Nephron (organoid): ENCODE results near the gene KATNAL1.

Experiments used
- H3K27ac Mint-ChIP-seq, 3 experiments: 2 replicates each; pipeline ENCODE4 v1.8.0; 2020; ENCODE audit warnings: mixed read lengths in 3 of 3, mild to moderate bottlenecking in 2 of 3, moderate library complexity in 1 of 3
- H3K27me3 Mint-ChIP-seq: 2 replicates; pipeline ENCODE4 v1.8.0; 2021; ENCODE audit warnings: low read depth, mild to moderate bottlenecking, moderate library complexity, mixed read lengths
- H3K36me3 Mint-ChIP-seq: 2 replicates; pipeline ENCODE4 v1.8.0; 2020; ENCODE audit warnings: low read depth, mixed read lengths
- H3K4me1 Mint-ChIP-seq: 2 replicates; pipeline ENCODE4 v1.8.0; 2020; ENCODE audit warnings: mixed read lengths
- H3K4me3 Mint-ChIP-seq, 3 experiments: 2 replicates each; pipeline ENCODE4 v1.8.0; 2020; ENCODE audit warnings: mild to moderate bottlenecking in 3 of 3, mixed read lengths in 3 of 3, moderate library complexity in 2 of 3
- H3K9me3 Mint-ChIP-seq: 2 replicates; pipeline ENCODE4 v1.8.0; 2020; ENCODE audit warnings: mixed read lengths
- TF ChIP-seq, protein P1 (sequence below), 3 experiments: fragments of 200-600 bp; sonication (generic); IDR thresholded peaks; one replicate each; pipeline ENCODE4 v1.5.0; 2021; ENCODE audit warnings: antibody characterized with exemption in 3 of 3; ENCODE audit not compliant: unreplicated experiment in 3 of 3

The KATNAL1 gene

DNA sequence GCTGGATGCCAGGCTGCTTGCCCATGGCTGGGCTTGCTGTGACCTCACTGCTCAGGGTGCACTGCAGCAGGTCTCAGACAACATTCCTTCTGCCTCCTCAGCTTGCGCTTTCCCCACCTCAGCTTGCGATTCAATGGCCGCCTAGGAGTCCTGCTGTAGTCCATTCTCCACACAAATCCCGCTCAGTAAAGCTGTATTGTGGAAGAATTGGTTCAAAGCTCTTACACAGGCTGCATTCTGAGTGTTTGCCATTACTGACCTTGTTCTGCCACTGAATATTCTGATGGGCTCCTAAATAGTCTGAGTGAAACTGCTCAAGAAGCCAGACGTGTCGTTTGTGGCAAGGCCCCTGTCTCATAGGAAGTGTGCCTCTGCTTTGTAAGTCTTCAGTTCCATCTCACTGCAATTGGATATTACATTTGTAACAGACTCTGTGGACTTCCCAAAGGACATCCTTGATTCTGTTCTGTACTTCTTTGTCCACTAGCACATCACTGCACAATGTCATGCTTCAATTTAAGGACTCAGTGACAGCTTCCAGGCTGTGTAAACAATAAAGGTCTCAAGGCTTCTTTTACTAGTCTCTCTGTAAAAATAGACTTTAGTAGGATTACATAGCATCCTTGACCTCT lies 49.8 kb downstream of the KATNAL1 start:
- Mint-ChIP-seq H3K9me3 (peaks cover 9% of the 10 kb centered on the region), H3K4me1 (peaks cover 19% of the 10 kb centered on the region), H3K27ac (peak overlapping the region; percentile 43 to 85 (median 47)), H3K27me3 (no peaks in the 10 kb centered on the region), H3K36me3 (peaks cover 40% of the 10 kb centered on the region), H3K4me3 (no peak overlapping the region)
- TF ChIP-seq, protein P1, sequence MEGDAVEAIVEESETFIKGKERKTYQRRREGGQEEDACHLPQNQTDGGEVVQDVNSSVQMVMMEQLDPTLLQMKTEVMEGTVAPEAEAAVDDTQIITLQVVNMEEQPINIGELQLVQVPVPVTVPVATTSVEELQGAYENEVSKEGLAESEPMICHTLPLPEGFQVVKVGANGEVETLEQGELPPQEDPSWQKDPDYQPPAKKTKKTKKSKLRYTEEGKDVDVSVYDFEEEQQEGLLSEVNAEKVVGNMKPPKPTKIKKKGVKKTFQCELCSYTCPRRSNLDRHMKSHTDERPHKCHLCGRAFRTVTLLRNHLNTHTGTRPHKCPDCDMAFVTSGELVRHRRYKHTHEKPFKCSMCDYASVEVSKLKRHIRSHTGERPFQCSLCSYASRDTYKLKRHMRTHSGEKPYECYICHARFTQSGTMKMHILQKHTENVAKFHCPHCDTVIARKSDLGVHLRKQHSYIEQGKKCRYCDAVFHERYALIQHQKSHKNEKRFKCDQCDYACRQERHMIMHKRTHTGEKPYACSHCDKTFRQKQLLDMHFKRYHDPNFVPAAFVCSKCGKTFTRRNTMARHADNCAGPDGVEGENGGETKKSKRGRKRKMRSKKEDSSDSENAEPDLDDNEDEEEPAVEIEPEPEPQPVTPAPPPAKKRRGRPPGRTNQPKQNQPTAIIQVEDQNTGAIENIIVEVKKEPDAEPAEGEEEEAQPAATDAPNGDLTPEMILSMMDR (IDR thresholded peaks at IDR 0.05; ENCODE audit: unreplicated experiment in 3 of 3): no peak

DNA sequence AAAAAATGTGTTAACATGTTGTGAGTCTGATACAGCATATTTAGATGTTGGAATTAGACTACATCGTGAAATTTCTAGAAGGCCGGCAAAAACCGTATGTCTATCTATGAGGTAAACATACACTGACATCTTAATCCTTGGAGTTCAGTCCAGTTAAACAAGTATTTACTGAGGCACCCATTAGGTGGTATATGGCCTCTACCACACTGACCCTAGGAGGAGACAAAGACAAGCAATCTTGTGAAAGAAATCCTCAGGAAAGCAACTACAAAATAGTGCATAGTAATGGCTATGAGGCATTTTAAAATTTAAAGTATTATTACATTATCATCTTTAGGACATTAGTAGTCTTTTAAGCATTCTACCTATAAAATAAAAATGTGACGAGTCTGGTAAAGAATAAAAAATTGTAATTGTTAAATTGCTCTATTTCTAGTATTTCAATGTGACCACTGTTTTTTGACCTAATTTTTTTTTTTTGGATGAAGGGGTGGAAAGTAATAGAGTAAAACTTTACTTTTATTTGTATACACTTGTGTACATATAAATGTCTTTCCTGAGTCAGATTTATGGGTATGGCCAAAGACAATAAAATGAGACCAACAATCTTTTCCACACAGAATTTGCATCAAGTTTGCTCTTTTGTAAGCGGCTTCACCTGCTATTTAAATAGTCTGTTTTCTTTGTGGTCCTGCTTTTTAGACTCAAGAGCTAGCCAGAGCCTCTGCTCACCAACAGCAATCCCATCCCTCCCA lies 50.5 kb downstream of the KATNAL1 start:
- Mint-ChIP-seq H3K4me3 (no peak overlapping the region), H3K27ac (peak overlapping the region; percentile 43 to 85 (median 47)), H3K4me1 (peaks cover 19% of the 10 kb centered on the region), H3K9me3 (peaks cover 6% of the 10 kb centered on the region), H3K36me3 (peaks cover 39% of the 10 kb centered on the region), H3K27me3 (no peaks in the 10 kb centered on the region)
- TF ChIP-seq, protein P1 (IDR thresholded peaks at IDR 0.05; ENCODE audit: unreplicated experiment in 3 of 3): no peak

DNA sequence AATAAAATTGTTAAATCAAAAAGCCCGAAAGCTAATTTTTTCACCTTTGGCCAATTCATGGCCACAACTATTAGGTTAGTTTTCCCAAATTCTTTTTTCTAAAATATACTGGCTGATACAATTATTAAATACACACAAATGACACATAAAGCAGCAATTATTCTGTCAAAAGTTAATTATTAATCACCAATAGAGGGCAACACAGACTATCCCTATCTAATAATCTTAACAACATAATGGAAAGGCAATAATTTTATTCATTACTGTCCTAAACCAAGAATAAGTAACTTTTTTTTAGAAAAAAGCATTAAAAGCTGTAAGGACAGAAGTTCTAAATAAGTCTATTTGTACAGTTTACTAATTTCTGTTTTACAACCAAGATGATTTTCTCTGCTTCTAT lies 51.7 kb downstream of the KATNAL1 start:
- H3K36me3 Mint-ChIP-seq: peaks cover 47% of the 10 kb centered on the region
- no peaks in the 10 kb centered on the region for H3K27me3 Mint-ChIP-seq
- peaks cover 9% of the 10 kb centered on the region for H3K9me3 Mint-ChIP-seq
- TF ChIP-seq, protein P1 (IDR thresholded peaks at IDR 0.05; ENCODE audit: unreplicated experiment in 3 of 3): no peak
- H3K4me3 Mint-ChIP-seq: no peak overlapping the region
- peaks cover 19% of the 10 kb centered on the region for H3K4me1 Mint-ChIP-seq
- H3K27ac Mint-ChIP-seq: no peak overlapping the region

DNA sequence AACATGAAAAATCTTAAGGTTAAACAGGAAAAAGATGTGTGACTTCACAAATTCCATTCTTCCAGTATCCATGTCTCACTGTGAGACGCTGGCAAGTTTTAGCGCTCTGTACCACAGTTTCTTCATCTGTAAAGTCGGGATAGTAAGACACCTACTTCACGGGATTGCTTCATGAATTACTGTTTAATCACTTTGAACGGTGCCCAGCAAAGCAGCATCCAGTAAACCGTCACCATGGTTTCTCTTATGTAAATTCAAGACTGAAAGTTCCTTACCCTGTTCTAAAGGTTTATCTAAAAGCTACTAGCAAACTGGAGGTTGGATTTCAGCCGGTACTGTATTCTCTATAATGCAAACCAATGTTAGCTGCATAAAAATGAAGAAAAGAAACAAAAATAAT lies 53.5 kb downstream of the KATNAL1 start:
- TF ChIP-seq, protein P1 (IDR thresholded peaks at IDR 0.05; ENCODE audit: unreplicated experiment in 3 of 3): no peak
- H3K4me3 Mint-ChIP-seq: no peak overlapping the region
- no peaks in the 10 kb centered on the region for H3K27me3 Mint-ChIP-seq
- H3K9me3 Mint-ChIP-seq: peaks cover 17% of the 10 kb centered on the region
- peaks cover 52% of the 10 kb centered on the region for H3K36me3 Mint-ChIP-seq
- peaks cover 19% of the 10 kb centered on the region for H3K4me1 Mint-ChIP-seq
- H3K27ac Mint-ChIP-seq: no peak overlapping the region

DNA sequence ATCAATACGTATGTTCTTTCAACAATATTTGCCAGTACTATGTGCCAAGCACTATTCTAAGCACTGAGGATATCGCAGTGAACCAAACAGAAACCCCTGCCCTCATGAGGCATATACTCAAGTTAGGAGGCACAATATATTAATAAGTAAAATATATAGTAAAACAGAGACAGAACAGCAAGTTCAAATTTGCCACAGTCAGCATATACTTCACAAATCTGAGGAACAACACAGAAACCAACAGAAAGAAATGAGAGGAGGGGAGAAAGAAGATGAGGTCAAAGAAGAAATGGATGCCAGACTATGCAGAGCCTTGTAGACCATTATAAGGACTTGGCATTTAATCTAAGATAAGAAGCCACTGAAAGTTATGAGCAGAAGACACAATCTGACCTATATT lies 59.9 kb downstream of the KATNAL1 start:
- H3K27me3 Mint-ChIP-seq: no peaks in the 10 kb centered on the region
- H3K27ac Mint-ChIP-seq: no peak overlapping the region
- TF ChIP-seq, protein P1 (IDR thresholded peaks at IDR 0.05; ENCODE audit: unreplicated experiment in 3 of 3): no peak

More for the DNA sequence above, 59.9 kb downstream of the KATNAL1 start:
- H3K4me1 Mint-ChIP-seq: no peaks in the 10 kb centered on the region
- no peak overlapping the region for H3K4me3 Mint-ChIP-seq
- H3K36me3 Mint-ChIP-seq: peaks cover 86% of the 10 kb centered on the region
- peaks cover 47% of the 10 kb centered on the region for H3K9me3 Mint-ChIP-seq
